GM23338 (cell line): ENCODE data around the gene COX6B1. TPM values are rescaled to one million over a fixed set of nuclear protein-coding genes. Genes with fewer than 3 reads are reported as not detected.

Experiments
- ATAC-seq: fragments of 200-7000 bp; cut with Tn5 transposase; 3 replicates; pipeline ENCODE4 v1.9.1; 2020
- DNase-seq: peaks from one replicate; pipeline ENCODE4 v3.0.0-alpha.2; 2015; ENCODE audit warnings: low spot score
- H2AFZ ChIP-seq: fragments of 200-600 bp; sonication (generic); 2 replicates; pipeline ENCODE4 v1.8.0; 2016; ENCODE audit warnings: antibody characterized with exemption, mild to moderate bottlenecking, moderate library complexity
- H3F3A ChIP-seq: fragments of 200-600 bp; sonication (generic); replicated peaks from 2 replicates; pipeline ENCODE4 v1.8.0; 2017; ENCODE audit warnings: antibody characterized with exemption, mixed run types, low read depth
- H3K27ac ChIP-seq: fragments of 200-600 bp; sonication (generic); 2 replicates; pipeline ENCODE4 v1.6.1; 2016; ENCODE audit warnings: low read depth
- H3K27me3 ChIP-seq: fragments of 200-600 bp; sonication (generic); 2 replicates; pipeline ENCODE4 v1.8.0; 2016; ENCODE audit warnings: mild to moderate bottlenecking, mixed run types, moderate library complexity; ENCODE audit not compliant: insufficient read depth
- H3K36me3 ChIP-seq: fragments of 200-600 bp; sonication (generic); 2 replicates; pipeline ENCODE4 v1.8.0; 2016; ENCODE audit warnings: mild to moderate bottlenecking; ENCODE audit not compliant: insufficient read depth
- H3K4me1 ChIP-seq: fragments of 200-600 bp; sonication (generic); 2 replicates; pipeline ENCODE4 v1.8.0; 2016; ENCODE audit warnings: mild to moderate bottlenecking, moderate library complexity; ENCODE audit not compliant: insufficient read depth
- H3K4me2 ChIP-seq: fragments of 200-600 bp; sonication (generic); 2 replicates; pipeline ENCODE4 v1.7.1; 2017; ENCODE audit warnings: mixed run types
- H3K4me3 ChIP-seq: fragments of 200-600 bp; sonication (generic); 2 replicates; pipeline ENCODE4 v1.6.1; 2016; ENCODE audit warnings: mixed run types
- H3K79me2 ChIP-seq: fragments of 200-600 bp; sonication (generic); replicated peaks from 2 replicates; pipeline ENCODE4 v1.8.0; 2017; ENCODE audit warnings: mild to moderate bottlenecking; ENCODE audit not compliant: insufficient read depth
- H3K9me2 ChIP-seq: fragments of 200-600 bp; sonication (generic); 2 replicates; pipeline ENCODE4 v1.8.0; 2017; ENCODE audit not compliant: insufficient read depth
- H4K20me1 ChIP-seq: fragments of 200-600 bp; sonication (generic); replicated peaks from 2 replicates; pipeline ENCODE4 v1.8.0; 2017; ENCODE audit warnings: mild to moderate bottlenecking; ENCODE audit not compliant: insufficient read depth
- H3K27ac Mint-ChIP-seq: 2 replicates; pipeline ENCODE4 v1.8.0; 2020; ENCODE audit warnings: inconsistent platforms, mild to moderate bottlenecking, moderate library complexity, mixed read lengths
- H3K27me3 Mint-ChIP-seq: 3 replicates; pipeline ENCODE4 v1.8.0; 2022; ENCODE audit warnings: low read depth, mild to moderate bottlenecking, moderate library complexity, mixed read lengths, inconsistent platforms; ENCODE audit not compliant: insufficient read depth, poor library complexity
- H3K36me3 Mint-ChIP-seq: 3 replicates; pipeline ENCODE4 v1.8.0; 2021; ENCODE audit warnings: low read depth, mild to moderate bottlenecking, inconsistent platforms, moderate library complexity, mixed read lengths
- H3K4me1 Mint-ChIP-seq: 3 replicates; pipeline ENCODE4 v1.8.0; 2020; ENCODE audit warnings: mild to moderate bottlenecking, inconsistent platforms, mixed read lengths
- H3K4me3 Mint-ChIP-seq: 3 replicates; pipeline ENCODE4 v1.8.0; 2021; ENCODE audit warnings: moderate library complexity, mild to moderate bottlenecking, inconsistent platforms, mixed read lengths
- H3K9me3 Mint-ChIP-seq: 3 replicates; pipeline ENCODE4 v1.8.0; 2020; ENCODE audit warnings: moderate library complexity, mild to moderate bottlenecking, inconsistent platforms, mixed read lengths
- EZH2 ChIP-seq: fragments of 200-600 bp; sonication (generic); IDR thresholded peaks from one replicate; pipeline ENCODE4 v1.8.0; 2017; ENCODE audit warnings: antibody characterized with exemption, mild to moderate bottlenecking, low read depth; ENCODE audit not compliant: unreplicated experiment
- EZH2phosphoT487 ChIP-seq: fragments of 200-600 bp; sonication (generic); IDR thresholded peaks from one replicate; pipeline ENCODE4 v1.8.1; 2018; ENCODE audit warnings: antibody characterized with exemption; ENCODE audit not compliant: unreplicated experiment
- REST ChIP-seq: IDR thresholded peaks from one replicate; pipeline ENCODE4 v1.6.1; 2018; ENCODE audit warnings: antibody characterized with exemption; ENCODE audit not compliant: unreplicated experiment
- ZNF114 ChIP-seq: fragments of 250-450 bp; sonication (Bioruptor Pico); IDR thresholded peaks from 2 replicates; pipeline ENCODE4 v1.5.0; 2020; ENCODE audit warnings: mild to moderate bottlenecking, moderate library complexity
- ZNF331 ChIP-seq: fragments of 250-450 bp; sonication (Bioruptor Pico); IDR thresholded peaks from 2 replicates; pipeline ENCODE4 v1.5.0; 2020; ENCODE audit warnings: low read depth, mild to moderate bottlenecking, moderate library complexity
- ZNF462 ChIP-seq: fragments of 250-450 bp; sonication (Bioruptor Pico); IDR thresholded peaks from 2 replicates; pipeline ENCODE4 v1.5.0; 2020; ENCODE audit warnings: mild to moderate bottlenecking, moderate library complexity
- polyA plus RNA-seq: library from polyadenylated mRNA; unstranded; fragments of >200 nt; fragmentation: Nextera tagmentation; extraction: Ambion mirVana; gene quantifications from 2 replicates; pipeline ENCODE4 v1.2.1, GENCODE V29; 2016
- total RNA-seq: library from RNA; depleted of rRNA; stranded (reverse); fragments of >200 nt; shearing (Covaris generic); gene quantifications from 2 replicates; pipeline ENCODE4 v1.2.3, GENCODE V29; 2014

Gene COX6B1
- total and polyA plus RNA-seq, 2 experiments from 2014 or later = 564 to 1,532 TPM

GRCh38 chr19:35665157-35665556, 17.0 kb downstream of the COX6B1 start:
- Mint-ChIP-seq H3K36me3 (no peaks in the 10 kb centered on the region), H3K27ac (no peak overlapping the region), H3K27me3 (peaks cover 15% of the 10 kb centered on the region), H3K4me3 (no peak overlapping the region), H3K4me1 (peaks cover 3% of the 10 kb centered on the region; the same call in 1 of the 3 replicates), H3K9me3 (no peaks in the 10 kb centered on the region; the same call in 2 of the 3 replicates)
- H3K79me2 ChIP-seq = no peaks in the 10 kb centered on the region
- no peak for ATAC-seq
- no peak overlapping the region for H3K4me3 ChIP-seq
- TF ChIP-seq EZH2phosphoT487 (no peak), ZNF331 (CRISPR knock-in tag) (no peak), ZNF114 (CRISPR knock-in tag) (no peak), EZH2 (no peak), REST (no peak), ZNF462 (CRISPR knock-in tag) (no peak)
- H3K27me3 ChIP-seq = no peaks in the 10 kb centered on the region
- H4K20me1 ChIP-seq = no peaks in the 10 kb centered on the region
- no peaks in the 10 kb centered on the region for H3K36me3 ChIP-seq
- H3F3A ChIP-seq = no peaks in the 10 kb centered on the region
- no peak overlapping the region for H2AFZ ChIP-seq
- no peak overlapping the region for H3K27ac ChIP-seq
- no peak overlapping the region for H3K4me2 ChIP-seq
- H3K9me2 ChIP-seq = no peaks in the 10 kb centered on the region
- no peaks in the 10 kb centered on the region for H3K4me1 ChIP-seq
- DNase-seq = no peak
